ENCODE data around the gene HTR1B.

HTR1B gene

GRCh38 chr6:77440206-77440976 is 22.9 kb downstream of the HTR1B start:
- H3K9ac ChIP-seq (ENCODE audit: low read length), result no peak overlapping the region
- H4K91ac ChIP-seq (ENCODE audit: low read length), result no peak overlapping the region
- no peak overlapping the region for H2BK5ac ChIP-seq (ENCODE audit: low read depth, low read length, poor library complexity, severe bottlenecking)
- H2AFZ ChIP-seq (ENCODE audit: low read depth, low read length), result no peak overlapping the region
- H3K36me3 ChIP-seq (ENCODE audit: control insufficient read depth in 1 of 2, insufficient read depth in 2 of 2, low read depth in 1 of 2, low read length in 2 of 2), result no peaks in the 10 kb centered on the region
- H2BK120ac ChIP-seq (ENCODE audit: low read depth, low read length), result no peak overlapping the region
- no peak overlapping the region for H3K23ac ChIP-seq (ENCODE audit: low read length in 2 of 2)
- H3K27ac ChIP-seq (ENCODE audit: low read length, poor library complexity, severe bottlenecking), result no peak overlapping the region
- H2BK15ac ChIP-seq (ENCODE audit: low read depth, poor library complexity, severe bottlenecking), result no peak overlapping the region
- no peak overlapping the region for H3K4me2 ChIP-seq (ENCODE audit: low read length, poor library complexity, severe bottlenecking)
- H3K9me3 ChIP-seq (ENCODE audit: control insufficient read depth, low read length), result no peaks in the 10 kb centered on the region
- H3K14ac ChIP-seq (ENCODE audit: low read length in 2 of 2), result no peak overlapping the region
- no peaks in the 10 kb centered on the region for H3K4me1 ChIP-seq (ENCODE audit: control insufficient read depth, insufficient read depth, low read depth, low read length)
- WGBS, result 94% methylated on average over 1 of the region's 3 CpGs
- no peak overlapping the region for H3K18ac ChIP-seq (ENCODE audit: low read depth in 1 of 2, low read length in 2 of 2)
- no peaks in the 10 kb centered on the region for H3K27me3 ChIP-seq (ENCODE audit: control insufficient read depth in 1 of 2, insufficient read depth in 1 of 2, low read length in 2 of 2)
- no peaks in the 10 kb centered on the region for H3K79me1 ChIP-seq (replicated peaks; ENCODE audit: low read length, poor library complexity, severe bottlenecking)
- no peak overlapping the region for H3K4me3 ChIP-seq (ENCODE audit: insufficient read depth in 1 of 2, low read depth in 1 of 2, low read length in 2 of 2)
- H4K8ac ChIP-seq (ENCODE audit: low read length), result no peak overlapping the region
- no peak overlapping the region for H2BK12ac ChIP-seq (ENCODE audit: low read length in 2 of 2)
- no peak overlapping the region for H2AK5ac ChIP-seq (ENCODE audit: low read length, severe bottlenecking)
- no peak for DNase-seq
- no peak overlapping the region for H3K4ac ChIP-seq (ENCODE audit: low read depth in 1 of 2, low read length in 2 of 2)

GRCh38 chr6:77433888-77434287 is 29.4 kb downstream of the HTR1B start:
- H3K27me3 ChIP-seq (ENCODE audit: control insufficient read depth in 1 of 2, insufficient read depth in 1 of 2, low read length in 2 of 2), result no peaks in the 10 kb centered on the region
- H3K18ac ChIP-seq (ENCODE audit: low read depth in 1 of 2, low read length in 2 of 2), result no peak overlapping the region
- no peak overlapping the region for H2AK5ac ChIP-seq (ENCODE audit: low read length, severe bottlenecking)
- H3K4ac ChIP-seq (ENCODE audit: low read depth in 1 of 2, low read length in 2 of 2), result no peak overlapping the region
- no peak overlapping the region for H3K4me2 ChIP-seq (ENCODE audit: low read length, poor library complexity, severe bottlenecking)
- H3K4me1 ChIP-seq (ENCODE audit: control insufficient read depth, insufficient read depth, low read depth, low read length), result no peaks in the 10 kb centered on the region
- H2BK5ac ChIP-seq (ENCODE audit: low read depth, low read length, poor library complexity, severe bottlenecking), result no peak overlapping the region
- H2BK15ac ChIP-seq (ENCODE audit: low read depth, poor library complexity, severe bottlenecking), result no peak overlapping the region
- H3K14ac ChIP-seq (ENCODE audit: low read length in 2 of 2), result no peak overlapping the region
- no peak overlapping the region for H2AFZ ChIP-seq (ENCODE audit: low read depth, low read length)
- no peak overlapping the region for H2BK12ac ChIP-seq (ENCODE audit: low read length in 2 of 2)
- no peaks in the 10 kb centered on the region for H3K79me1 ChIP-seq (replicated peaks; ENCODE audit: low read length, poor library complexity, severe bottlenecking)
- no peaks in the 10 kb centered on the region for H3K36me3 ChIP-seq (ENCODE audit: control insufficient read depth in 1 of 2, insufficient read depth in 2 of 2, low read depth in 1 of 2, low read length in 2 of 2)
- no peak overlapping the region for H4K8ac ChIP-seq (ENCODE audit: low read length)
- H4K91ac ChIP-seq (ENCODE audit: low read length), result no peak overlapping the region
- no peak overlapping the region for H3K4me3 ChIP-seq (ENCODE audit: insufficient read depth in 1 of 2, low read depth in 1 of 2, low read length in 2 of 2)
- WGBS, result 100% methylated on average over 3 of the region's 4 CpGs
- no peaks in the 10 kb centered on the region for H3K9me3 ChIP-seq (ENCODE audit: control insufficient read depth, low read length)
- H2BK120ac ChIP-seq (ENCODE audit: low read depth, low read length), result no peak overlapping the region
- no peak overlapping the region for H3K23ac ChIP-seq (ENCODE audit: low read length in 2 of 2)
- no peak for DNase-seq
- H3K27ac ChIP-seq (ENCODE audit: low read length, poor library complexity, severe bottlenecking), result no peak overlapping the region
- no peak overlapping the region for H3K9ac ChIP-seq (ENCODE audit: low read length)

DNA sequence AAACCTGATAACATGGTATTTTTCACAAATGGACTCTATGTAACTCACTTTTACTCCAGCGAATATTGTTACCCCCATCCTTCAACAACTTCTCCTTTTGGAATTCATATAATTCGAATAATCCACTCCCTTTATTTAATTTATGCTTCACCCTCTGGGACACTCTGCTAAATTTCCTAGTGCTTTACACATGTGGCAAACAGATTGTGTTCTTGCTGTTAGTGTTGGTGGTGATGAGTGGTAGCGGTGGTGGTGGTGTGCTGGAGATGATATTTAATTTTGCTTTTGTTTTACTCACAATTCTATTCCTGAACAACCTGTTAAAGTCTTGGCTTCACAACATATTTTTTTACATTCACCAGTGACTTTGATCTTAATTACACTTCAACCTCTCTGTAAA is 32.8 kb downstream of the HTR1B start:
- H2BK5ac ChIP-seq (ENCODE audit: low read depth, low read length, poor library complexity, severe bottlenecking), result no peak overlapping the region
- H2BK120ac ChIP-seq (ENCODE audit: low read depth, low read length), result no peak overlapping the region
- H3K14ac ChIP-seq (ENCODE audit: low read length in 2 of 2), result no peak overlapping the region
- no peak overlapping the region for H4K8ac ChIP-seq (ENCODE audit: low read length)
- no peak overlapping the region for H3K18ac ChIP-seq (ENCODE audit: low read depth in 1 of 2, low read length in 2 of 2)
- H4K91ac ChIP-seq (ENCODE audit: low read length), result no peak overlapping the region
- H3K9me3 ChIP-seq (ENCODE audit: control insufficient read depth, low read length), result no peaks in the 10 kb centered on the region
- WGBS, result 100% methylated on average over 1 of the region's 3 CpGs
- no peaks in the 10 kb centered on the region for H3K27me3 ChIP-seq (ENCODE audit: control insufficient read depth in 1 of 2, insufficient read depth in 1 of 2, low read length in 2 of 2)
- no peak overlapping the region for H2BK12ac ChIP-seq (ENCODE audit: low read length in 2 of 2)
- H3K4ac ChIP-seq (ENCODE audit: low read depth in 1 of 2, low read length in 2 of 2), result no peak overlapping the region
- no peak overlapping the region for H3K9ac ChIP-seq (ENCODE audit: low read length)
- H3K79me1 ChIP-seq (replicated peaks; ENCODE audit: low read length, poor library complexity, severe bottlenecking), result no peaks in the 10 kb centered on the region
- no peak overlapping the region for H3K23ac ChIP-seq (ENCODE audit: low read length in 2 of 2)
- no peak overlapping the region for H2AFZ ChIP-seq (ENCODE audit: low read depth, low read length)
- no peak overlapping the region for H3K4me3 ChIP-seq (ENCODE audit: insufficient read depth in 1 of 2, low read depth in 1 of 2, low read length in 2 of 2)
- no peaks in the 10 kb centered on the region for H3K36me3 ChIP-seq (ENCODE audit: control insufficient read depth in 1 of 2, insufficient read depth in 2 of 2, low read depth in 1 of 2, low read length in 2 of 2)
- no peaks in the 10 kb centered on the region for H3K4me1 ChIP-seq (ENCODE audit: control insufficient read depth, insufficient read depth, low read depth, low read length)
- no peak overlapping the region for H2BK15ac ChIP-seq (ENCODE audit: low read depth, poor library complexity, severe bottlenecking)
- DNase-seq, result no peak
- no peak overlapping the region for H2AK5ac ChIP-seq (ENCODE audit: low read length, severe bottlenecking)
- H3K27ac ChIP-seq (ENCODE audit: low read length, poor library complexity, severe bottlenecking), result no peak overlapping the region
- H3K4me2 ChIP-seq (ENCODE audit: low read length, poor library complexity, severe bottlenecking), result no peak overlapping the region

- H3K9ac ChIP-seq (ENCODE audit: low read length), result no peak overlapping the region
- H3K27ac ChIP-seq (ENCODE audit: low read length, poor library complexity, severe bottlenecking), result no peak overlapping the region
- H2BK5ac ChIP-seq (ENCODE audit: low read depth, low read length, poor library complexity, severe bottlenecking), result no peak overlapping the region
- H3K14ac ChIP-seq (ENCODE audit: low read length in 2 of 2), result no peak overlapping the region
- no peak overlapping the region for H3K4me2 ChIP-seq (ENCODE audit: low read length, poor library complexity, severe bottlenecking)
- no peak overlapping the region for H3K18ac ChIP-seq (ENCODE audit: low read depth in 1 of 2, low read length in 2 of 2)
- no peaks in the 10 kb centered on the region for H3K9me3 ChIP-seq (ENCODE audit: control insufficient read depth, low read length)
- no peak overlapping the region for H2AK5ac ChIP-seq (ENCODE audit: low read length, severe bottlenecking)
- no peak overlapping the region for H2AFZ ChIP-seq (ENCODE audit: low read depth, low read length)
- no peak overlapping the region for H3K23ac ChIP-seq (ENCODE audit: low read length in 2 of 2)
- H3K27me3 ChIP-seq (ENCODE audit: control insufficient read depth in 1 of 2, insufficient read depth in 1 of 2, low read length in 2 of 2), result no peaks in the 10 kb centered on the region
- no peaks in the 10 kb centered on the region for H3K79me1 ChIP-seq (replicated peaks; ENCODE audit: low read length, poor library complexity, severe bottlenecking)
- no peak overlapping the region for H4K8ac ChIP-seq (ENCODE audit: low read length)
- no peaks in the 10 kb centered on the region for H3K36me3 ChIP-seq (ENCODE audit: control insufficient read depth in 1 of 2, insufficient read depth in 2 of 2, low read depth in 1 of 2, low read length in 2 of 2)
- H2BK120ac ChIP-seq (ENCODE audit: low read depth, low read length), result no peak overlapping the region
- no peak overlapping the region for H4K91ac ChIP-seq (ENCODE audit: low read length)
- no peak overlapping the region for H3K4me3 ChIP-seq (ENCODE audit: insufficient read depth in 1 of 2, low read depth in 1 of 2, low read length in 2 of 2)
- no peak overlapping the region for H2BK15ac ChIP-seq (ENCODE audit: low read depth, poor library complexity, severe bottlenecking)
- no peaks in the 10 kb centered on the region for H3K4me1 ChIP-seq (ENCODE audit: control insufficient read depth, insufficient read depth, low read depth, low read length)
- no peak overlapping the region for H2BK12ac ChIP-seq (ENCODE audit: low read length in 2 of 2)
- H3K4ac ChIP-seq (ENCODE audit: low read depth in 1 of 2, low read length in 2 of 2), result no peak overlapping the region
- DNase-seq, result no peak
These were observed 37.6 kb downstream of the HTR1B start for GRCh38 chr6:77425671-77426070.

Data from mesenchymal stem cell (in vitro differentiated cells and primary cell).